LHCN-M2 (cell line): ENCODE measurements around the gene ZC3H15. TPM values are rescaled to one million over a fixed set of nuclear protein-coding genes. Genes with fewer than 3 reads are reported as not detected.

Experiments
- DNase-seq: peaks from one replicate; pipeline ENCODE4 v3.0.0-alpha.2; 2012; ENCODE audit warnings: low read depth
- total RNA-seq: library from RNA; depleted of rRNA; stranded (reverse); fragments of >200 nt; gene quantifications from 2 replicates; pipeline ENCODE4 v1.2.3, GENCODE V29; 2014; rRNA removed

The ZC3H15 gene
- total RNA-seq, 1 experiment from 2014 or later, result 67.6 TPM

DNA sequence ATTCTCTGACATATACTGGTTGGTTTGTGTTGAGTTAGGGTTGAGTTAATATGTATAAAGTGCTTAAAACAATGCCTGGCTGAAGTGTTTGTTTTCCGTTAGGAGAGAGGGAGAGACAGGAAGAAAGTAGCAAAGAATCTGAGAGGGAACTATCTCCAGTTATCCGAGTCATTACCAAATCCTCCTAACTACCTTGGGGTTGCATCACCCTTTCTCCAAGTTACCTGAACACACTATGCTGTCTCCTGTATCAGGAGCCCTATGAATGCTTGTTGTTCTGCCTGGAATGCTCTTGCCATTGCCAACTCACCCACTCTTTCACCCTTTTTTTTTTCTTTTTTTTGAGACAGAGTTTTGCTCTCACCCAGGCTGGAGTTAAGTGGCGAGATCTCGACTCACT, 55.9 kb downstream of the ZC3H15 start:
- no peak for DNase-seq

DNA sequence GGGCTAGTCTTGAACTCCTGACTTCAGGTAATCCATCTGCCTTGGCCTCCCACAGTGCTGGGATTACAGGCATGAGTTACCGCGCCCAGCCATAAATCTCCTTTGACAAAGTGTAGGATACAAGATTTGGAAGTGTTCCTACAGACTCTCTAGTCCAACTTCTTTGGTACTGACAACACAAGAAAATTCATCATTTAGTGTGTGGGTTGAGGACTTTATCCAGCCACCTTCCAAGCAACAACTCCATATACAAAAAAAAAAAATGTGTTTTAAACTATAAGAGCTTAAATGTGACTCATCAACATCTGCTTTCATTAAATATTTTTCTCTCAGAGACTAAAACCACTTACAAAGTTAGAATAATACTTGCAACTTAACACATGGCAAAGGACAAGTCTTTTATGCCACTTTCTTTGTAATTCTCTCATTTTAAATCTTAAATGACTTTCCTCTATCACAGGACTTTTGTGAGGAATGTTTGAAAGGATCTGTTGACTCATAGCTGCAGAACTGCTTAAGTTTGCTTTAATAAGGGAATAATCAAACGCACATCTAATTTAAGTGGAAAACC, 57.6 kb downstream of the ZC3H15 start:
- peak; percentile 61 for DNase-seq

DNA sequence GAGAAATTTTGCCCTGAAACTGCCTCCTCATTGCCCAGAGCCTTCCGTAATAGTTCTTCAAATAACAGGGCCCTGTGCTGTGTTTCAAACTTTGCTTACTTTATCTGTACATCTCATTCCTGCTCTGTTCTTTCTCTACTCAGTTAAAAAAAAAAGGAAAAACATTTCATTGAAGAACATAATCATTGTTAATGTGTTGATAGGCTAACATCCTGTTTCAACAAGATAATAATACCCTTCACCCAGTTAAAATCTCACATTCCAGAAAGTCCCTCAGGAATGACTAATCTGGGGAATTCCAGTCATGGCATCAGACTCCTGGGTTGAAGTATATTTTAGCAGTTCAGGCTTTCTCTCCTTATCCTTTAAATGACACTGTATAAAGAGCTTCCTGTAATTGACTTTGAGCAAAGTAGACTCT, 58.2 kb downstream of the ZC3H15 start:
- DNase-seq, result peak; percentile 88

DNA sequence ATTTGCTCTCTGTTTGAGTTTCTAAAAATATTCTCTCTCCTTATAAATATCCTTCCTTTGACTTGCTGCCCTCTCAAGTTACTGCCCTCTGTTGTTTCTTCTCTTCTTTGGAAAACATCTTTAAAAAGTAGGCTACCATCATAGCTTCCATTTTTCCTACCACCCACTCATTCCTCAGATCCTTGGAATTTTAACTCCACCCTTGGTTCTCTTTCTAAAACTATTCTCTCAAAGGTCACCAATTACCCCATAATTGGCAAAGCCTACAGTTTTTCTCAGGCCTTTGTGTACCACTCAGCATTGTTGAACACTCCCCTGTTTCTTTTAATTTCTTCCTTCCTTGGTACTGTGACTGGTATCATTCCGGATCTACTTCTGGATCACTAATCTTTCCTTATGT, 60.8 kb downstream of the ZC3H15 start:
- no peak for DNase-seq

DNA sequence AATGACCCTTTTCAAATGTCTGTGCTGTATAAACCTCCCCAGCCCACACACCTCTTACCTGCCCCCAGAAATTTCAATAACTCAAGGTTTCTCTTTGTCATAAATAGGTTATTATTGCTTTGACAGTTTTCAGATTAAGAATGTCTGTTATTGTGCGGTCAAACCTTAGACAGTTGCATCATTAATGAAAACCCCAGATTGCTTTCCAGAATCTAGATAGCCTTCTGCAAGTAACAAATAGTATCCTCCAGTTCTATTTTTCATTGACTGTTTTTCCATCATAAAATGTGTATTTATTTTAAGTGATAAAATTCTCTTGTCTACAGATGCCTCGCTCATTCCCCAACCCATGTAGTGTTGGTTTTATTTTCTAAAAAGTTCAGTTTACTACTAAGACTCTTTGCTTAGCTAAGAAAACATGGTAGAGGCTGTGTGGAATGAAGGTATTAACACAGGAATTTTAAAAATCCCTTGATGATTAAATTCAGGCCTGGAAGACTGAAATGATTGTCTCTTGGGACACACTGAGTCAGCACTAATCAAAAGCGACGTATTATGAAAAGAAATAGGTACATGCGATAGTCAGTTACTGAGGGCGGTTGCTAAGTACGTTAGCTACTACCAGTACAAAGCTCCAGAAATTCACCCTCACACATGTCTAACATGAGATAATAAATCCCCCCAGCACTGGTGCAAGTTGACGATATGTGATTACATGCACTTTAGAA, 65.4 kb downstream of the ZC3H15 start:
- no peak for DNase-seq

DNA sequence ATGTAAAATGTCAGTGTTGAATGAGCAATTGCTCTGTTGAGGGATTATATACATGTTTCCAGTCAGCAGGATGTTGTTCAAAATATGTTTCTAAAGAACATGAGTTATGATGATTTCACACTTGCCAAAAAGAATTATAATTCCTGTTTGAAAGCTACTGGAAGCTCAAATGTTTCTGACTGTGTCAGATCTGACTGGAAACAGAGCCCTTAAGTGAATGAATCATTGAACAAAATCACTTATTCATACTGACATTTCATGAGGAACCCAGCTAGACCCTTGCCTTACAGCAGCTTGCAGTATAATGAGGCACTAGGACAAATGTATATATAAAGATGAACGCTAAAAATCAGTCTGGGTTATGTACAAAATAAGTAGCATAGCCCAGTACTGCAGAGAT, 68.4 kb downstream of the ZC3H15 start:
- peak; percentile 22 for DNase-seq

DNA sequence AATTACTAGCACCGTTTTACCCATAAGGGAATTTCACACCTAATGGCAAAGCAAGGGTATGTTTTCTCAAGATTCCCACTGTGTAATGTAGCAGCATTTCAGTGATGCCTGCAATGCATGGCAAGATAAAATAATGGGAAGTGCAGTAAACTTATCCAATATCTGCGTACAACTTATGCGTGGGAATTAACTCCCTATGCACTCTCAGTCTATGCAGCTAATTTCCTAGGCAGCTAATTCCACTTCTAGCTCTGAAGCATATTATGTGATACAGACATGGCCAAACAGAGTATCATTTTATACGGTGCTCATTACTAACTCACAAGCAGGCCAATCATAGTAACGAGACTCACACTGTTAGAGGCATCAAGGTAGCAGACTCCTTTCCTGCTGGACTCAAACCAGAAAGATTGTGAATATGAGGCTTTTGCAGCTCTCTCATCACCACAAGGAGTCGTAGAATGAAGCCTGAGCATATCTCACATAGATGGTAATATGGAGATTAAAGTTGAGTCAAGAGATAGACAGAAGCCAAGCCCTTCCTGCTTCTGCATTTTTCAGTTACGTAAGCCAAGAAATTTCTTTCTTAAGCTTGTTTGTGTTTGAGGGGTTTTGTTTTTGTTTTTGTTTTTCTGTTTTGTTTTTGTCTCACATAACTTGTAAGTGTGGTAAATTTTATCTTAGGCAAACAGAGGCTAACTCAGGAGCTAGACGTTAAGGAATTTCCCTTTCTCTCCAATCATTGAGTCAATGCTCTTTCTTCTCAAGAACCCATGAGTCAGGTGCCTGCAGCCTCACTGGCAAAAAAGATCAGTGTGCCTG, 69.0 kb downstream of the ZC3H15 start:
- DNase-seq, result no peak

DNA sequence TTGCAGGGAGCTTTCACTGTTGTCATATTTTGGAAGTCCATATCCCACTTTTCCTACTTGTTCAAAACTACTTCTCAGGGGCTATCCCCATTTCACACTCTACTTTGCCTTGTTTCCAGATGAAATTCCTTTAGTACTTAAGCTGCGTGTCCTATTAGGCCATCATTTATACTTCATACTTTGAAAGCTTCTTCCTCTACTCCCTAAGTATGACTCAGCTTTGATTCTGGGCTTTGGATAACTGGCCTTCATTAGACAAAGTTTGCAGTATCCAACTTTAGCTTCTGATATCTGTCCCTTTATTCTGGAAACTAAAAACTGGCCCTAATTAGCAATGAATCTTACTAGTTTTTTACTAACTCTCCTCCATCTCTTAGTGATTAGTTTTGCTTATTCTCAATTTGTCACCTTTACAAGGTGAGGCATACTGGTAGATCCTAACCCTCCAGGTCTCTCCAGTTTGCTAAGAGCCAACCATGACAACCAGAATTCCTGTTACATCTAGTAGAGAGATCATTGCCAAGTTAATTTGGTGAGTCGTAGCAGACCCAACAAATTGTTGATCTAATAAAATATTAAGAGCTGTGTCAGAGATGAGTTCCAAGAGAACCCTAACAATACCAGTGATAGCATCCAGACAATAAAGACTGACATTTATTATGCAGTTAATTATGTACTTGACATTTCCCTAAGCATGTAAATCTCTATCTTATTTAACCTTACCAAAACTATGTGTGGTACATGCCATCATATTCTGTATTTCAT, 72.6 kb downstream of the ZC3H15 start:
- no peak for DNase-seq

Other genes starting within 250 kb of the ZC3H15 start
- gene ITGAV, start 103.8 kb downstream of the ZC3H15 start, total RNA-seq, result 104 and 125 TPM in 2 replicates
- 13.4 and 17.8 TPM in 2 replicates for gene FAM171B, start 207.8 kb downstream of the ZC3H15 start, total RNA-seq